ENCODE measurements around the gene ICE1. TPM values are rescaled to one million over a fixed set of nuclear protein-coding genes. Genes with fewer than 3 reads are reported as not detected.

ICE1 gene
- total and polyA plus RNA-seq, 10 donors: 4.9 to 42.7 (median 31.3) TPM

GRCh38 chr5:5521029-5521428 lies 98.6 kb downstream of the ICE1 start:
- H3K27me3 ChIP-seq (replicated peaks in 1 of 7): no peaks in the 10 kb centered on the region
- H3K4me1 ChIP-seq: peaks cover 0 to 5% (median 0%) of the 10 kb centered on the region in 6 donors
- DNase-seq: no peak
- intact Hi-C loops (cut with DNase I; ENCODE audit: low total_unique reads): no loop called here
- no peaks in the 10 kb centered on the region for H3K36me3 ChIP-seq
- no peaks in the 10 kb centered on the region for H3K9me3 ChIP-seq
- TF ChIP-seq POLR2AphosphoS5 (IDR thresholded peaks at IDR 0.05) (no peak), POLR2A (IDR thresholded peaks at IDR 0.05) (no peak)
- TF ChIP-seq, protein P1, sequence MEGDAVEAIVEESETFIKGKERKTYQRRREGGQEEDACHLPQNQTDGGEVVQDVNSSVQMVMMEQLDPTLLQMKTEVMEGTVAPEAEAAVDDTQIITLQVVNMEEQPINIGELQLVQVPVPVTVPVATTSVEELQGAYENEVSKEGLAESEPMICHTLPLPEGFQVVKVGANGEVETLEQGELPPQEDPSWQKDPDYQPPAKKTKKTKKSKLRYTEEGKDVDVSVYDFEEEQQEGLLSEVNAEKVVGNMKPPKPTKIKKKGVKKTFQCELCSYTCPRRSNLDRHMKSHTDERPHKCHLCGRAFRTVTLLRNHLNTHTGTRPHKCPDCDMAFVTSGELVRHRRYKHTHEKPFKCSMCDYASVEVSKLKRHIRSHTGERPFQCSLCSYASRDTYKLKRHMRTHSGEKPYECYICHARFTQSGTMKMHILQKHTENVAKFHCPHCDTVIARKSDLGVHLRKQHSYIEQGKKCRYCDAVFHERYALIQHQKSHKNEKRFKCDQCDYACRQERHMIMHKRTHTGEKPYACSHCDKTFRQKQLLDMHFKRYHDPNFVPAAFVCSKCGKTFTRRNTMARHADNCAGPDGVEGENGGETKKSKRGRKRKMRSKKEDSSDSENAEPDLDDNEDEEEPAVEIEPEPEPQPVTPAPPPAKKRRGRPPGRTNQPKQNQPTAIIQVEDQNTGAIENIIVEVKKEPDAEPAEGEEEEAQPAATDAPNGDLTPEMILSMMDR (IDR thresholded peaks at IDR 0.05 in 8 of 11, conservative IDR thresholded peaks at IDR 0.05 in 3 of 11): no peak
- 76 to 90% (median 82%) methylated on average over 5 to 8 of the region's 8 CpGs for WGBS, 5 donors
- no peak overlapping the region for H3K4me3 ChIP-seq
- no peak overlapping the region for H3K27ac ChIP-seq

DNA sequence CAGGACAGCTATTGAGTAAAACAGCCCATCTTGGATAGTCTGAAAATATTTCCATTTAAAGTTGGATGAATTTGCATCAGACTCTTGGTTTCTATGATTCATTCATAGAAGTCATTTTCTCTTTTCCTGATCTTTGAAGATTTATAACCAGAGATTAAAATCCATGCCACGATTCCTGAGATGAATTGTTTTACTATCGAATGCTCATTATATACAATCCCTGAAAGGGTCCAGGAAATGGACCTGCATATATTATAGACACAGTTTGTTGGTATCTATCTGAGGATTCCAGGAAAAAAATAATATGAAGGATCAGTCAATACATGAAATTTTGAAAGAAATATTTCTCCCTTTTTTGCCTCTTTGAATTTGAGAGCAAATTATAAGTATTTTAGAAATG lies 99.0 kb downstream of the ICE1 start:
- Histone ChIP-seq H3K27ac (no peak overlapping the region), H3K27me3 (replicated peaks in 1 of 7) (no peaks in the 10 kb centered on the region), H3K9me3 (no peaks in the 10 kb centered on the region), H3K4me1 (peaks cover 0 to 5% (median 0%) of the 10 kb centered on the region in 6 donors), H3K36me3 (no peaks in the 10 kb centered on the region), H3K4me3 (no peak overlapping the region)
- WGBS, 5 donors: 77 to 90% (median 79%) methylated on average over 2 of the region's 2 CpGs
- TF ChIP-seq, protein P1 (IDR thresholded peaks at IDR 0.05 in 8 of 11, conservative IDR thresholded peaks at IDR 0.05 in 3 of 11): no peak
- TF ChIP-seq POLR2A (IDR thresholded peaks at IDR 0.05): no peak
- TF ChIP-seq POLR2AphosphoS5 (IDR thresholded peaks at IDR 0.05): no peak
- intact Hi-C loops (cut with DNase I; ENCODE audit: low total_unique reads): no loop called here
- DNase-seq: no peak

GRCh38 chr5:5522336-5522735 lies 99.9 kb downstream of the ICE1 start:
- TF ChIP-seq POLR2AphosphoS5 (IDR thresholded peaks at IDR 0.05): no peak
- H3K27ac ChIP-seq: no peak overlapping the region
- no peak overlapping the region for H3K4me3 ChIP-seq
- peaks cover 0 to 5% (median 0%) of the 10 kb centered on the region in 6 donors for H3K4me1 ChIP-seq
- intact Hi-C loops (cut with DNase I; ENCODE audit: low total_unique reads): no loop called here
- H3K36me3 ChIP-seq: no peaks in the 10 kb centered on the region
- WGBS, 5 donors: 85 to 93% (median 90%) methylated on average over 2 of the region's 2 CpGs
- no peaks in the 10 kb centered on the region for H3K9me3 ChIP-seq
- DNase-seq: no peak
- no peaks in the 10 kb centered on the region for H3K27me3 ChIP-seq (replicated peaks in 1 of 7)

DNA sequence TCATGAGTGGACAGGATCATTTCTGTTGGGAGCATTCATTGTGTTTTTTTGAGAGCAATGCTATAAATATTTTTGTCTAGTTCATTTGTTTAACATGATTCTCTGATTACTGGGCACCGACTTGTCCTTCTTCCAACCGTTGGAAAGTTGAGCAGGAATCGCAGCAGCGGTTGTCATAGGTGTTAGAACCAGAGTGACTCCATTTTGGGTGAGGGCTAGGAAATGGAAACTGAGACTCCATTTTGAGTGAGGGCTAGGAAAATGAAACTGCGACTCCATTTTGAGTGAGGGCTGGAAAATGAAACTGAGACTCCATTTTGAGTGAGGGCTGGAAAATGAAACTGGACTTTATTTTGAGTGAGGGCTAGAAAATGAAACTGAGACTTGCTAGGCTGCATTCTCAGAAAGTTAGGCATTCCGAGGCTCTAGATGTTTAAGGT lies 100.6 kb downstream of the ICE1 start:
- Histone ChIP-seq H3K4me1 (peaks cover 0 to 5% (median 0%) of the 10 kb centered on the region in 6 donors), H3K4me3 (peak overlapping the region in 1 of 8 donors; percentile 30), H3K27ac (peak overlapping the region in 4 of 8 donors; percentile 3 to 54 (median 38)), H3K36me3 (no peaks in the 10 kb centered on the region), H3K27me3 (replicated peaks in 1 of 7) (no peaks in the 10 kb centered on the region), H3K9me3 (no peaks in the 10 kb centered on the region)
- intact Hi-C loops (cut with DNase I; ENCODE audit: low total_unique reads): no loop called here
- 76 to 83% (median 79%) methylated on average over 6 of the region's 6 CpGs for WGBS, 5 donors
- no peak for DNase-seq
- TF ChIP-seq POLR2AphosphoS5 (IDR thresholded peaks at IDR 0.05): no peak
- TF ChIP-seq, protein P1 (IDR thresholded peaks at IDR 0.05 in 8 of 11, conservative IDR thresholded peaks at IDR 0.05 in 3 of 11): no peak
- TF ChIP-seq POLR2A (IDR thresholded peaks at IDR 0.05): no peak

DNA sequence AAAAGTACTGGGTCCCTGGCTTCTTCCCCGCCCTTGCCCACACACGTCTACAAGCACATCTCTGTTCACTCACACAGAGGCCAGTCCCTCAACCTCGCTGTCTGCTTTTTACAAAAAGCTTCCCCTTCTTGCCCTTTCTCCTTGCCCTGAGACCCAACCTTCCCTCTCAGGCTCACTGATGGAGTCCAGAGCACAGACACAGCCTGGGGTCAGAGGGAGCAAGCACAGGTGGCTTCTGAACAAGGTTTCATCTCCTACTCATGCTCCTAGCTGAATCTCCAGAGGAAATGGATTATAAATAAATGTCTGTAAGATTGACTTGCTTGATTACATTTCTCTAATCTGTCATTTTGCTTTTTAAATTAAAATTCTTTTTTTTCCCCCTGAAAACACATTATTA lies 101.8 kb downstream of the ICE1 start:
- TF ChIP-seq, protein P1 (IDR thresholded peaks at IDR 0.05 in 8 of 11, conservative IDR thresholded peaks at IDR 0.05 in 3 of 11): no peak
- TF ChIP-seq POLR2A (IDR thresholded peaks at IDR 0.05): no peak
- TF ChIP-seq POLR2AphosphoS5 (IDR thresholded peaks at IDR 0.05): no peak
- DNase-seq: no peak
- Histone ChIP-seq H3K27me3 (replicated peaks in 1 of 7) (no peaks in the 10 kb centered on the region), H3K9me3 (peaks cover 0 to 8% (median 2%) of the 10 kb centered on the region in 8 donors), H3K36me3 (no peaks in the 10 kb centered on the region), H3K4me1 (peaks cover 0 to 5% (median 0%) of the 10 kb centered on the region in 6 donors), H3K4me3 (no peak overlapping the region), H3K27ac (no peak overlapping the region)
- 79 to 90% (median 87%) methylated on average over 3 of the region's 3 CpGs for WGBS, 5 donors
- intact Hi-C loops (cut with DNase I; ENCODE audit: low total_unique reads): no loop called here

Data from spleen (tissue), 11 donors.